Left renal pelvis (tissue), 4 donors: ENCODE measurements around the gene DCAF8L1. TPM values are rescaled to one million over a fixed set of nuclear protein-coding genes. Genes with fewer than 3 reads are reported as not detected.

Source experiments
- polyA plus RNA-seq, 4 donors: library from polyadenylated mRNA; unstranded; fragments of 120-200 nt; gene quantifications; one replicate each; pipeline ENCODE4 v1.2.1, GENCODE V29; 2013; ENCODE audit not compliant: insufficient read length in 4 of 4

DCAF8L1 gene
- polyA plus RNA-seq, 4 donors: not detected

Other genes starting within 250 kb of the DCAF8L1 start
- not detected for gene MAGEB10, start 173.5 kb downstream of the DCAF8L1 start, polyA plus RNA-seq